ENCODE data around the gene PRCC. TPM values are rescaled to one million over a fixed set of nuclear protein-coding genes. Genes with fewer than 3 reads are reported as not detected.

The PRCC gene
- total RNA-seq, 4 donors from 2014 or later = 34.8 to 57.9 (median 43.6) TPM

GRCh38 chr1:156841295-156841855 is 74.0 kb downstream of the PRCC start:
- no peak overlapping the region for H3K4me3 ChIP-seq (replicated peaks in 1 of 3)
- no peaks in the 10 kb centered on the region for H3K36me3 ChIP-seq
- no peaks in the 10 kb centered on the region for H3K9me3 ChIP-seq
- TF ChIP-seq CTCF (IDR thresholded peaks at IDR 0.05) (no peak), POLR2A (IDR thresholded peaks at IDR 0.05) (no peak)
- H3K4me1 ChIP-seq = peaks cover 6 to 8% of the 10 kb centered on the region in 2 donors
- no peak overlapping the region for H3K27ac ChIP-seq
- H3K27me3 ChIP-seq = peaks cover 15% of the 10 kb centered on the region
- intact Hi-C loops (cut with DNase I) = no loop called here
- DNase-seq = no peak
- 61 to 67% methylated on average over 13 to 16 of the region's 16 CpGs for WGBS, 2 donors

GRCh38 chr1:156842618-156843300 is 75.4 kb downstream of the PRCC start:
- DNase-seq = no peak
- 75 to 91% methylated on average over 9 of the region's 9 CpGs for WGBS, 2 donors
- intact Hi-C loops (cut with DNase I) = no loop called here
- no peak overlapping the region for H3K4me3 ChIP-seq (replicated peaks in 1 of 3)
- no peak overlapping the region for H3K27ac ChIP-seq
- no peaks in the 10 kb centered on the region for H3K9me3 ChIP-seq
- H3K4me1 ChIP-seq = peaks cover 6 to 8% of the 10 kb centered on the region in 2 donors
- no peak for TF ChIP-seq POLR2A (IDR thresholded peaks at IDR 0.05)
- TF ChIP-seq CTCF (IDR thresholded peaks at IDR 0.05) = no peak
- H3K27me3 ChIP-seq = peaks cover 15% of the 10 kb centered on the region
- H3K36me3 ChIP-seq = no peaks in the 10 kb centered on the region

DNA sequence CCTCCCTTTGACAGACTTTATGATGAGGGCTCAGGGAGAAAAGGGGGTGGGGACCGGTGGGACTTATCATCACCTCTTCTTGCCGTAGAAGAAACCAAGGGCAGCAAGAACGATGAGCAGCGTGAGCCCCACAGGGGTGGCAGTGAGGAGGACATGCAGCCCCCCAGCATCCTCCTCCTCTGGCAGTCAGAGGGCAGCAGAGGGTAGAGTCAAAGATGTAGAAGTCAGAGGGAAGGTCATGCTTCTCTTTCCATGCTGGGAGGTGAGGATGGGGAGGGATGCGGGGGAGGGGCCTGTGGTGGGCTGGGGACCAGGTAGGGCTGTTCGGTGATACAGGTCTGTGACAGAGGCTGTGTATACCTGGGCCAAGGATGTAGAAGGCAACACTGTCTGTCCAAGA is 76.8 kb downstream of the PRCC start:
- intact Hi-C loops (cut with DNase I) = no loop called here
- Histone ChIP-seq H3K27me3 (peaks cover 15% of the 10 kb centered on the region), H3K9me3 (no peaks in the 10 kb centered on the region), H3K4me1 (peaks cover 6 to 17% of the 10 kb centered on the region in 2 donors), H3K36me3 (no peaks in the 10 kb centered on the region), H3K4me3 (replicated peaks in 1 of 3) (no peak overlapping the region), H3K27ac (no peak overlapping the region)
- WGBS, 2 donors = 47 to 50% methylated on average over 6 of the region's 6 CpGs
- DNase-seq = no peak
- no peak for TF ChIP-seq CTCF (IDR thresholded peaks at IDR 0.05)
- TF ChIP-seq POLR2A (IDR thresholded peaks at IDR 0.05) = no peak

- 17 to 30% methylated on average over 8 to 12 of the region's 14 CpGs for WGBS, 2 donors
- DNase-seq = no peak
- no peak overlapping the region for H3K4me3 ChIP-seq (replicated peaks in 1 of 3)
- H3K36me3 ChIP-seq = no peaks in the 10 kb centered on the region
- no peak overlapping the region for H3K27ac ChIP-seq
- no peak for TF ChIP-seq CTCF (IDR thresholded peaks at IDR 0.05)
- TF ChIP-seq POLR2A (IDR thresholded peaks at IDR 0.05) = no peak
- H3K27me3 ChIP-seq = peaks cover 15% of the 10 kb centered on the region
- intact Hi-C loops (cut with DNase I) = no loop called here
- peaks cover 6 to 17% of the 10 kb centered on the region in 2 donors for H3K4me1 ChIP-seq
- no peaks in the 10 kb centered on the region for H3K9me3 ChIP-seq
These were observed 77.3 kb downstream of the PRCC start for GRCh38 chr1:156844638-156845037.

All from thyroid gland (tissue), 4 donors.